Endometrial microvascular endothelial cells (primary cell): ENCODE measurements around the gene SEMA4C. TPM values are rescaled to one million over a fixed set of nuclear protein-coding genes. Genes with fewer than 3 reads are reported as not detected.

Experiments used
- in situ Hi-C: cut with HindIII; loops from 2 replicates; pipeline ENCODE4 v1.10.0; 2017; ENCODE audit warnings: low sequenced_read_pairs, low pct_unique_long_range_greater_than_20kb; ENCODE audit errors: inconsistent ontology term
- total RNA-seq: library from RNA; depleted of rRNA; stranded (reverse); fragments of >200 nt; gene quantifications from one replicate; pipeline ENCODE4 v1.2.3, GENCODE V29; 2015; ENCODE audit errors: inconsistent ontology term

Gene SEMA4C
- total RNA-seq, 1 donor from 2014 or later: 0.28 TPM

DNA sequence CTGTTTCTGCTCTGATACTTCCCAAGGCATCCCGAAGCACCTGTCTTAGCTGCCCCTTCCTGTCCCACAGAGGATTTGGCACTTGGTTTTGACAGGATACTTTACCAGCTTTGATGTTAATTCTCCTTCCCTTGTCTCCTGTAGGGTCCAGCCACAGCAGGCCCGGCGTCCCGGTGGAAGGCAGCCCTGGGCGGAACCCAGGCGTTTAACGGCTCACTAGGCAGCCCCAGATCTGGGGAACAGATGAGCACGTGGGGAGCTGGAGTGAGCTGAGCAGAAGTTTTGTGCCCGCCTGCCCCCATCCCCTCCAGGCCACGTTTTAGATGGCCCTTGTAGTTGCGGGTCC is 37.5 kb downstream of the SEMA4C start:
- in situ Hi-C loops: no loop called here

DNA sequence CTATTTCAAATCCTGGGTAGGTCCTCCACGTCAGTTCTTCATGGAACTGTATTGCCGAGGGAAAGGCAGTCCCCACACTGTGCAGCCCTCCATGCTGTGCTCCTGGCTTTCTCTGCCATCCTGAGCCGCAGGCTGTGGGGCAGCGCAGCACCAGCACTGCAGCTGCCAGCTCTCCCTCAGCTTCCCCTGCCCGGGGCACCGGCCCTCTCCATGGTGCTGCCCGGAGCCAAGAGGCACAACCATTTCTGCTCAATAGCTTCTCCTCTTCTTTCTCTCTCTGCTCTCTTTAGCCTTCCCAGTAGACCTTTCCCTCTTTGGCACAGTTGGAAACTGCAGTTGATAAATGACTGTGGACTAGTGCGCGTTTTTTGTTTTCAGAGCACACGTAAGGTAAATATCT is 38.2 kb downstream of the SEMA4C start:
- in situ Hi-C loops: no loop called here

DNA sequence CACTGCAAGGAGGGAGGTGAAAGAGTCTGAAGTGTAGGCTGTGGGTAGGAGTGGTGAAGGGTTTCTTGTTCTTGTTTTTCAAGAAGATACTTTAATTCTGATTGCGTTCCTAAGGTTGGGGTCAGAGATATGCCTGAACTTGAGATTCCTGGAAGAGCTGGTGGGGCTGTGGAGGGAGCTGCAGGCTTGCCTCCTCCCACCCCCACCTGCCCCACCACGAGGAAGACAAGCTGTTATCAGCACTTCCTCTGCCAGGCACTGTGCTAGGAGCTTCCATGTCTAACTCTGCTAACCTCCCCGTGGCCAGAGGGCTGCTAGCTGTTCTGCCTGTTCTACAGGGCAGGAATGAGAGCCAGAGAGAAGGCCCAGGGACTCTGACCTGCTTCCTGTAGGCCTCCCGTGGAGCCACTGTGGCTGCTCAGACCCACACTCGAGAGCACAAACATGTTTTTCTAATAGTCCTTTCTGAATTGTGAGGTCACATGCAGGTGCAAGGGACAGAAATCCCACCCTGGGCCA is 39.8 kb downstream of the SEMA4C start:
- in situ Hi-C loops: no loop called here

DNA sequence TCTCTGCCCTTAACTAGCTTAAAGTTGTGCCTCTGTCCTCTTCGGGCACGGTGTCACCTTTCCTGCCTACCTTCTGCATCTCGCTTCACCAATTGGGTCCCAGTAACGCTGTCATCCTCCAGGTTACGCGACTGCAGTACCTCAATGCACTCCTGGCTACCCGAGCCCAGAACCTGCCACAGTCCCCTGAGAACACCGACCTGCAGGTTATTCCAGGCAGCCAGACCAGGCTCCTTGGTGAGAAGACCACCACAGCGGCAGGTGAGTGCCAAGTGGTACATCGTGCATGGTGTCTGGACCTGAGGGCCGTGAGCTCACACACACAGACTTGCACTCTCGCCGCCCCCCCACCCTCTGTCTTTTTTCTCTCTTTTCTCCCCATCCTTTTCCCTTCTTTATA is 41.0 kb downstream of the SEMA4C start:
- in situ Hi-C loops: no loop called here

DNA sequence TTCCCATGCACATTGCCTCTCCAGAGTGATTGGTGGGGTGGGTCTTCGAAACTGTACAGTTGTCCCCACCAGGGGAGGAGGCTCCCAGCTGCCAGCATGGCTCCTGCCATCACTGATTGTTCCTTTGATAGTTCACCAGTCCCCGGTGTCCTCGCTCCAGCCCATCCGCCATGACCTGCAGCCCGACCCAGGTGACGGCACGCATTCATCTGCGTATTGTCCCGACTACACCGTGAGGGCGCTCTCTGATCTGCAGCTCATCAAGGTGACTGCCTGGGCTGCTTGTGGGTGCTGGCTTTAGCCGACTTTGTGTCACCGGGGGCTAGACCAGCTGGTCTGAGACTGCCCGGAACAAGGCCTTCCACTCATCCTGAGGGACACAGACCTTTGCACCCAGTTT is 41.4 kb downstream of the SEMA4C start:
- in situ Hi-C loops: no loop called here

- in situ Hi-C loops: no loop called here
Measured at GRCh38 chr2:96826546-96827278, 43.2 kb downstream of the SEMA4C start.

- in situ Hi-C loops: no loop called here
Measured at GRCh38 chr2:96825057-96825456, 44.8 kb downstream of the SEMA4C start.

DNA sequence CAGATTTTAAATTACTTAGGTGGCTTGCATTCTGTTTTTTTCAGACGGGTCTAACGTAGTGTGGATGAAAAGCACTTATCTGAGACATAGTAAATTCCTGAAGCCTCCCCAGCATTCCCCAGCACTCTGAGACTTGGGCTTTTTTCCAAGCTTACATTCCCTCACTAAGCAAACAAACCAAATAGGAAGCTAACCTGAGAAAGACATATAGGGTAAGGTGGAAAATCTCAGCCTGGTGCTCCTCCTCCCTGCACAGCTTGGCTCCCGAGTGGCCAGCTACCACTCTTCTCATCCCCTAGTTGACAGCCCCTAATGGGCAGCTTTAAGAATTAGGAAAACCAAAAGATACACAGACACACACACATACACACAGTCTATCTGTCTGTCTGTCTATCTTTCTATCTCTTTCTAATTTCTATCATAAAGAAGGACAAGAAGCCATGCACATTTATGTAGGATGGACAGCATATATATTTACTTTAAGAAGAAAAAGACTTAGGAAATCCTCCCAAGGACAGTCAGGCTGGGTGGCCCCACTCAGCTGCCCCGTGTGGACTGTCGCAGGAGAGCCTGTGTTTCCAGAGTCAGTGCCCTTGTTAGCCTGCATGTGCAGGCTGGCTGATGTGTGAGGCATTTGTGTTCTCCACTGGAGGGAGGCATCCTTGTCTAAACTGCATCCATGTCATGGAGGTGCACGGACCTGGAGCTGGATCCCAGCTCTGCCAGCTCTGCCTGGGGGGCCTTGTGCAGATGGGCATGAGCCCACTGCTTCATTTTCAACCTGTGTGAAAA is 45.6 kb downstream of the SEMA4C start:
- in situ Hi-C loops: no loop called here

- in situ Hi-C loops: no loop called here
Measured at GRCh38 chr2:96823198-96823597, 46.7 kb downstream of the SEMA4C start.

GRCh38 chr2:96822786-96823185 is 47.1 kb downstream of the SEMA4C start:
- in situ Hi-C loops: no loop called here

DNA sequence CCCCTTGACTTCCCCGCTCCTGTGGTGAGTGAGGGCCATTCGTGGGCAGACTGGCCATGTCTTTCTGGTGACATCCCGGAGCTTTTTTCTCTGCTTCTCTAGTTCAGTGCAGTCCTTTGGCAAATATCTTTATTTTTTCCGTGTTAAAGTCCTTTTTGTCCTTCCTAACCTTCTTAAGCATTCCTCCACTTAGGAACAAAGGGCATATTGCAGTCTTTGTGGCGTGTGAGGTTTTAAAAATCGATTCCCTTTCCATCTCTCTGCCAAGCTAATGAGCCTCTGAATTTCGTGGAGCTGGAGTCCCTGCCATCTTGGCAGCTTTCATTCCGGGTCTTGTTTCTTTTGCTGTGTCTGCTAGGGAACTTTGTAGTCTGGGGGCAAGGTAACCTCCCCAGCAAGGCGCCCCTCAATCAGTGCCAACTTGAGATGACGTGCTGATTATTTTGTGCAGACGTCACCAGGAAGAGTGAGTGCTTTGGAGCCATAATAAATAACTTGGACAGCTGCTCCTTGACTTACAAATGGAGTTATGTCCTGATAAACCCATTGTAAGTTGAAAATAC is 48.7 kb downstream of the SEMA4C start:
- in situ Hi-C loops: no loop called here

- in situ Hi-C loops: no loop called here
Measured at GRCh38 chr2:96819876-96820511, 49.9 kb downstream of the SEMA4C start.

DNA sequence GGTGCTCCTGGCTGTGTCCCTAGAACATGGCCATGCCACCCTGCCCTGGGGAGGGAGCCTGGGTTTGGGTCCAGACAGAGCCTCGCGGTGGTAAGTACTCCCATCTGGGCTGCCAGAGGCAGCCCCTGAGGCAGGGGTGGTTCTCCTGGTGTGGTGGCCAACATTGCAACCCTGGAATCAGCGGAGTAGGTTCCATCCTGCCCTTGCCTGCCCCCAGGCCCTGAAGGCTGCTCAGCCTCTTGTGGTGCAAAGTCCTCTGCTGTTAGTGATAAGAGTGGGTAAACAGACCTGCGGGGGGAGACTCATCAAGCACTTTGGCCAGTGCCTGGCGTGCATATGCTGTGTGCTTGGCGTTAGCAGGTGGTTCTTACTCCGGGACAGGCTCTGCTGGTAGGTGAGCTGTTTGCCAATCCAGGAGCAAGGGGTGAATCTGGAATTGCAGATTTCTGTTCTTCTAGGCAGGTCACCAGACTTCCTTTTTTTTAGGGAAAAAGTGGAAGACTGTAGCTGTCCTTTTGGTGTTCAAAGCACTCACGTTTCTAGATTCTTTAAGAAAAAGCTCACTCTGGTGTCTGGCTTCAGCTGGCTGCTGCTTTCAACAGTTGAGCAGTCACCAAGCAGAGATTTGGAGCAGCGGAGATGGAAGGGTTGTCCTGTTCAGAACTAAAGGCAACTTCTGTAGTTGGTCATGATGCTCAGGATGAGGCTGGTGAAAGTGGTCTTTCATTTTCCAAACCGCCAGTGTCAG is 50.6 kb downstream of the SEMA4C start:
- in situ Hi-C loops: no loop called here

DNA sequence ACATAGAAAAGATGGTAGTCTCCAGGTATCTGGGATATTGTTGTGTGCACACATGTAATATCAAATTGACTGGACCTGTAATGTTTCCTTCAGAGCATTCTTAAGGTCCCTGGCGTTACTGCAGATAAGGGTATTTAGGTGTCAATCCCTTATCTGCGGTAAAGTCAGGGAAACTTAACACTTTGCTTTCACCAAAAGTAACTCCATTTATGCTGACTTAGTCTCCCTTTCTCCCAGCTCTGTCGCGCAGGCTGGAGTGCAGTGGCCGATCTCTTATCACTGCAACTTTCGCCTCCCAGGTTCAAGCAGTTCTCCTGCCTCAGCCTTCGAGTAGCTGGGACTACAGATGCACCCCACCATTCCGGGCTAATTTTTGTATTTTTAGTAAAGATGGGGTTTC is 52.0 kb downstream of the SEMA4C start:
- in situ Hi-C loops: no loop called here

DNA sequence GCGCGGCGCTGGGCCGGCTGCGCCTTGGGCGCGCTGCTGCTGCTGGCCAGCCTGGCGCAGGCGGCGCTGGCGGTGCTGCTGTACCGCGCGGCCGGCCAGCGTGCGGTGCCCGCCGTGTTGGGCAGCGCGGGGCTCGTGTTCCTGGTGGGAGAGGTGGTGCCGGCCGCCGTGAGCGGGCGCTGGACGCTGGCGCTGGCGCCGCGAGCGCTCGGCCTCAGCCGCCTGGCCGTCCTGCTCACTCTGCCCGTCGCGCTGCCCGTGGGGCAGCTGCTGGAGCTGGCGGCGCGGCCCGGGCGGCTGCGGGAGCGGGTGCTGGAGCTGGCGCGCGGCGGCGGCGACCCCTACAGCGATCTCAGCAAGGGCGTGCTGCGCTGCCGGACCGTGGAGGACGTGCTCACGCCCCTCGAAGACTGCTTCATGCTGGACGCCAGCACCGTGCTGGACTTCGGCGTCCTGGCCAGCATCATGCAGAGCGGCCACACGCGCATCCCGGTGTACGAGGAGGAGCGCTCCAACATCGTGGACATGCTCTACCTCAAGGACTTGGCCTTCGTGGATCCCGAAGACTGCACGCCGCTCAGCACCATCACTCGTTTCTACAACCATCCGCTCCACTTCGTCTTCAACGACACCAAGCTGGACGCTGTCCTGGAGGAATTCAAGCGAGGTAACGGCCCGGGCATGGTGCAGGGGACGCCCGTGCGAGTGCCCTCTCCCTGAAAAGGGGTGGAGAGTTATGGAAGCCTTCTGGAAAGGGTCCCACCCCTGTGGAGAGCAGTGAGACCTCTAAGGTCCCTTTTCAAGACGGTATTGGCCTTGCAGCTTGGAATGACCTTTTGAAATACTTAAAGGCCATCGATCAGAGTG is 52.8 kb downstream of the SEMA4C start:
- in situ Hi-C loops: no loop called here

- in situ Hi-C loops: no loop called here
Measured at GRCh38 chr2:96816127-96816835, 53.6 kb downstream of the SEMA4C start, which contains the start of gene CNNM3. Gene CNNM3 (plus strand): TSS chr2:96816268. CDS start chr2:96816278, 10 bp downstream.
